Measurements from ENCODE around the gene EGLN1. TPM values are rescaled to one million over a fixed set of nuclear protein-coding genes. Genes with fewer than 3 reads are reported as not detected.
A peak's percentile ranks its signal among the peaks of the same experiment; 100 is the strongest.
"Not testable (repeated sequence)": the region's sequence is repeated elsewhere in the genome, so short reads cannot be mapped to it uniquely, and the experiment has no call there.

The EGLN1 gene
- total RNA-seq, 1 donor from 2014 or later = 91.3 TPM

DNA sequence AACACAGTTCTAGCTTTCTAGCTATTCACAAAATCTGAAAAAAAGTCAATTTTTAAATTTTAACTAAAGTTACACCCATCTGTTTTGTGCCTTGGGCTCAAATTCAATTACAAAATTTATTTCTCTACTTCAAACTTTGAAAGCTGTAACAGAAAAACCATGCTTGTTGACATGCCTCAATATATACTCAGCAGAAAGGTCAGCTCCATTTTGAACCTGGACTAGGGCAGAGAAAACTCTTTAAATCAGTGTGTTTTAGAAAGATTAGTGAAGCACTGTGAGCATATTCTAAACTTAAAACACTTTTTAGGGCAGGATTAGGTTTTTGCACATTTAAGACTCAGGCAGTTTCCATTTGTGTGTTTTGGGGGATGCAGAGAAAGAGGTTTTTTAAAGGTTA lies 49.6 kb downstream of the EGLN1 start:
- no peak for DNase-seq (ENCODE audit: low spot score in 2 of 2)
- FAIRE-seq = no peak

- DNase-seq (ENCODE audit: low spot score in 2 of 2) = no peak
- no peak for FAIRE-seq
Measured at GRCh38 chr1:231369282-231369681, 52.8 kb downstream of the EGLN1 start.

- DNase-seq (ENCODE audit: low spot score in 2 of 2) (no peak), FAIRE-seq (no peak)
Measured at GRCh38 chr1:231364192-231364591, 57.9 kb downstream of the EGLN1 start.

DNA sequence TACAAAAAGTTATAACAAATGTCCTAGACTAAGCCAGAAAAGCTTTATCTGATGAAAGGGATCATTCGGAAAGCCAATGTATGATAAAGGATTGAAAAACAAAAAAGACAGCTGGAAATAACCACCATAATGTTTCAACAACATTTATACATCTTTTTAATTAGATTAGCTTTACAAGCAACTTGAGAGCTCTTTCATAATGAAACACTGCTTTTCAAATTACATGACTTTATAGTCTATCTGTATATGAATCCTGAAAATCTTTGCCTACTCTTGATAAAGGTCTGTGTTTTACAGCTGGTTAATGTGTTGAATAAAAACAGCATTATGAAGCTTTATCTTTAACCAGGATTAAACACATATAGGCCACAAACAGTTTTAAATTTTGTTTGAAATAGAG lies 58.5 kb downstream of the EGLN1 start:
- DNase-seq (ENCODE audit: low spot score in 2 of 2) = no peak
- no peak for FAIRE-seq

DNA sequence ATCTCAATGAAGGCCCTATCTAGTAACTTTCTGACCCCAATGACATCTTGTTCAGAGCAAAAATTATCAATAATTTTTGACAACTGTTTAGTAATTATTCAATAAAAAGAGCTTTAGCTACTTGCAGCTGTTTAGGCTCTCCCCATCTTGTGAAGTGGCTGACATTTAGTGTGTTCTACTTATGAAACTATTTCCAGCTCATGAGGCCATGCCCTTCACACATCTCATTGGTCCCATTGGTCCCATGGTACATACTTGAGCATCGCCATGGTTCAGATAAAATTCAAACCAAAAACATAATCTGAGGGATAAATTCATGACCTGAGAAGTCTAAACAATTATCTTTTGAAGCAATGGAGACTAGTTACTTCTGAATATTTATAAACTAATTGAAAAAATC lies 59.8 kb downstream of the EGLN1 start:
- FAIRE-seq = no peak

DNA sequence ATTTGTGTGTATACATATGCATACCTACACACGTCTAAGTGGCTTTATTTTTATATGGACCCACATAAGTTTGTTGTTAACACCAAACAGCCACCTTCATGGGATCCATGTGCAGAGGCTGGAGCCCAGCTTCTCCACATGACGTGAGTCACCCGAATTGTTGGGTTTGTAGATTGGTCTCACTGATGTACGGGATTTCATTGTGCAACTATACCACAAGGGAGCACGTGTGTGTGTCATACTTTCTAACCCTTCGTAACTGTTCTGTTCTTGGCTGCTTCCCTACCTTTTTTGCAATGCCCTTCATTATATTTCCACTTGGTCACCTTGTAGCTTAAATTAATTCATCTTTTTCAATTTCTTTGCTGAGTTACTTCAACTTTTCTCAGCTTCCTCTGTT lies 63.0 kb downstream of the EGLN1 start:
- DNase-seq (ENCODE audit: low spot score in 2 of 2) = no peak
- no peak for FAIRE-seq

More for the DNA sequence above, 59.8 kb downstream of the EGLN1 start:
- DNase-seq (ENCODE audit: low spot score in 2 of 2) = no peak

GRCh38 chr1:231357831-231358354 lies 64.2 kb downstream of the EGLN1 start:
- FAIRE-seq = peak; percentile 91
- DNase-seq (ENCODE audit: low spot score in 2 of 2) = peak in 1 of 2 donors; percentile 58

DNA sequence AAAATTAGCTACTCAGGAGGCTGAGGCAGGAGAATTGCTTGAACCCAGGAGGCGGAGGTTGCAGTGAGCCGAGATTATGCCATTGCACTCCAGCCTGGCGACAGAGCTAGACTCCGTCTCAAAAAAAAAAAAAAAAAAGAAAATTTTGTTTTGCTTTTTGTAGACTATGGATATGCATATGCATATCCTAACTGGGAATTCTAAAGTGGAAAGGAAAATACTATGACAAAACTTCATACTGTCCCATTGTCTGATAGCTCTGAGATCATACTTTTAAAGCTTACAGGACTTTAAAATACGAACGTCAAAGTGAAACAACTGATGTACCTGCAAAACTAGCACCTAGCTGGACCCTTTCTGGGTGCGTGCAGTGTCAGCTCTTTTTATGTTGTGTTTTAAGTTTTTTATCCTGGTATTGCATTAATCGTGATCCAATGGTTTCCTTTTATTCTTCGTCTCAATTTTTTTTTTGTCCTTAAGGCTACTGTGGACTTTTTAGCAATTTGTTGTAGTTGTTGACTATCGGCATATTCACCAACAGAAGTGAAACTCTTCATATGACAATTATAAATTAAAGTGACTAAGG lies 64.8 kb downstream of the EGLN1 start:
- no peak for DNase-seq (ENCODE audit: low spot score in 2 of 2)
- FAIRE-seq = no peak

DNA sequence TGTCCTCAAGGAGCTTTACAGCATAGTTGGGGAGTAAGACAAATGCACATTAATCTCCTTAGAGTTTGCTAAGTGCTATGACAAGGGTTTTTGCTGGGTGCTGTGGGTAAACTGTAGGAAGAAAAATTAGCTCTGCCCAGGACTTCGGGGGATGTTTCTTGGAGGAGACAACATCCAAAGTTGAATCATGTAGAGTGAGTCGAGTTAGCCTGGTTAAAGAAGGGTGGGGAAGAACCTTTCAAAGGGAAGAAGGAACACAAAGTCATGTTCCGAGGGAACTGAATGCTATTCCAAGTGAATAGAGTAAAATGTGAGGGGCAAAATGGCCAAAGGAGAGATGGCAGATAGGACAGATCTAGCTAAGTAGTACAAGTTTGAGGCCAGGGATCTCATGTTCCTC lies 66.9 kb downstream of the EGLN1 start:
- no peak for FAIRE-seq
- DNase-seq (ENCODE audit: low spot score in 2 of 2) = no peak

GRCh38 chr1:231354330-231355020 lies 67.6 kb downstream of the EGLN1 start:
- DNase-seq (ENCODE audit: low spot score in 2 of 2) (no peak), FAIRE-seq (no peak)

DNA sequence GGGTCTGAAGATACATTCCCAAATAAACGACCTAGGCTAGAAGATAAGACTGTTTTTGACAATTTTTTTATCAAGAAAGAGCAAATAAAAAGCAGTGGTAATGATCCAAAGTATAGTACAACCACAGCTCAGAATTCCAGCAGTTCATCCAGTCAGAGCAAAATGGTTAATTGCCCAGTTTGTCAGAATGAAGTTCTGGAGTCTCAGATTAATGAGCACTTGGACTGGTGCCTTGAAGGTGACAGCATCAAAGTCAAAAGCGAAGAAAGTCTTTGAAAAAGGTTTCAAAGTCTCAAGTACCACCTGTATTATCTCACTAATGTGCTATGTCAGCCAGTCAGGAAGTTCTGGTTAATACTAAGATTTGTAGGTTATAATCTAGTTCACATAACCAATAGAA lies 69.0 kb downstream of the EGLN1 start:
- FAIRE-seq (no peak), DNase-seq (ENCODE audit: low spot score in 2 of 2) (no peak)

DNA sequence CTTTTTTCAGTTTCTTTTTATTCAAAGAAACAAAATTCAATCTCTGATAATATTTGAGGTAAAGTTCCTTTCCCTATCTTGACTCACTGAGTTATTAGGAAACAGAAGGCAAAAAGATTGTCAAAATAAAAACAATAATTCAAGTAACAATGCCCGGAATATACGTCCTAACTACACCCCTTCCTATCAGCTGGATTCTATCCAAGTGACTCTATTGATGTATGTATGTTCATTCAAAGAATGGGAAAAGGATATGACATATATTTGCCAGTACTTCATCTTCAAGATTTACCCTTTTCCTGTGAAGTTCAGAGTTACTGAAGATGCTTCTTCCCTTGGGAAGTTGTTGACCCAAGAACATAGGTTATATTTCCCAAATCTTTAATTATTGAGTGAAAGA lies 70.3 kb downstream of the EGLN1 start:
- no peak for FAIRE-seq
- no peak for DNase-seq (ENCODE audit: low spot score in 2 of 2)

- FAIRE-seq; DNase-seq (ENCODE audit: low spot score in 2 of 2): not testable (repeated sequence)
Measured at GRCh38 chr1:231348856-231349255, 73.2 kb downstream of the EGLN1 start.

GRCh38 chr1:231348442-231348841 lies 73.6 kb downstream of the EGLN1 start:
- DNase-seq (ENCODE audit: low spot score in 2 of 2) (no peak), FAIRE-seq (no peak)

DNA sequence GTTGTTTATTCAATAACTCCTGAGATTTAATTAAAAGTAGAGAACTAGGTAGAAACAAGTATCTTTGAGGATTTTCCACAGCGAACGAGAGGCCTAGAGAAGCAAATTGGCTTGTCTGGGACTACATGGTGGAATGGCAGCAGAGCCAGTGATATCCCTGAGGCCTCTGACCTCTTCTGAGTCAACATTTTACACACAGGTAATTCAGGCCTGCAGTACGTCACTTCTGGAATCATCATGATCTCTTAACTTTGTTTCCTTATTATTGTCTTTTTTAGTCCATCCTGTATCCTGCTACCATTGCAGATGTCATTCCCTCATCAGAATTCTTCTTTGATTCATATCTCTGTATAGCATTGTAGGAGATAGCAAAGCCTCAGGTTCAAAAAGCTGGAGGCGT lies 74.1 kb downstream of the EGLN1 start:
- DNase-seq (ENCODE audit: low spot score in 2 of 2) (no peak), FAIRE-seq (no peak)

DNA sequence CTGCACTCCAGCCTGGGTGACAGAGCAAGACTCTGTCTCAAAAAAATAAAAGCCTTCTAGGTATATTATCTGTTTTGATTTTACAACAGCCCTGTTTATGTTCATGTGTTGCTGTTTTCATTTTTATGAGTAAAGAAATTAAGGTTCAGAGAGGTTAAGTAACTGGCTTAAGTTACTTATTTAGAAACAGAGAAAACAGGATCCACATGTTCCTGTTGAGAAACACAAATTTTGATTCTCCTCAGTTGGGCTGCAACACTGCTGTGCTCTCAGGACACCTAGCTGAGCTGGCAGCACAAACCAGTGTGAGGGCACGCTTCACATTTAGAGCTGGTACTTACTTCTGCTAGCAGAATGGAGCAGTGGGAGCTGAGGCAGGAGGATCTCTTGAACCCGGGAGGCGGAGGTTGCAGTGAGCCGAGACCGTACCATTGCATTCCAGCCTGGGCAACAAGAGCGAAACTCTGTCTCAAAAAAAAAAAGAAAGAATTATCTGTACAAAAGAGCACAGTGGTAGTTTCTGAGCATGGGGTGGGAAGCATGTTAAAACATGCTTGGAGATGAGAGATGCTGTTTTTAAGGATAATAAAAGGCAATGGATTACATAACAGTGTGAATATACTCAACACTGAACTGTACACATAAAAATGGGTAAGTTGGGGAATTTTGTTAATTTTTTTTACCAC lies 81.6 kb downstream of the EGLN1 start:
- DNase-seq (ENCODE audit: low spot score in 2 of 2) (no peak), FAIRE-seq (no peak)

DNA sequence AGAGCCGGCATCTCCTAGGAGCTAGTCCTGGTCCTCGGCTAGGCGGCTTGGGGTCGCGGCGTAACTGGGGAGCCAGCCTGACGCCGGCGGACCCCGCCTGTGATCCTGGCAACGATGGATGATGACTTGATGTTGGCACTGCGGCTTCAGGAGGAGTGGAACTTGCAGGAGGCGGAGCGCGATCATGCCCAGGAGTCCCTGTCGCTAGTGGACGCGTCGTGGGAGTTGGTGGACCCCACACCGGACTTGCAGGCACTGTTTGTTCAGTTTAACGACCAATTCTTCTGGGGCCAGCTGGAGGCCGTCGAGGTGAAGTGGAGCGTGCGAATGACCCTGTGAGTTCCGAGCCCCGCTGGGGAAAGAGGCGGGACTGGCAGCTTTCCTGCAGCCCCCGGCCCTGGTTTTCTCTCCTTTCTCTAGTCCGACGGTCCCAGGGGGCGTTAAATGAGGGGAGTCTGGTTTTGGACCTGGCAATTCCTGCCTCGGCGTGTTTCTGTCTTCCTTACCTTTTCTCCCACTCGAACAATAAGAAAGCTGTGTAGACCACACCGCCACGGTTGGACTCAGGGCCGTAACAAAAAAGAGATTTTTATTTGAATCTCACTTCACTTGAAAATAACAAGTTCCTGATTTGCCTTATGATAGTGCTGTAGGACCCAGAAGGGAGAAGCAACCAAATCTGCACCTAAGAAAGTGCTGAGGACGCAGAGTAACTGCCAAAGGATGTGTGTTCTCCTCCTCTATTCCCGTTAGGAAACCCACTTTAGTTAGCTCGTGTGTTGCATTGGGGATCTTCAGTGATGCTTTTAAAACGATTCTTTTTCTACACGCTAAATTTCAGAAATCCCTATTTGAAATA lies 83.6 kb downstream of the EGLN1 start, which contains the start of gene SPRTN:
SPRTN (plus strand) TSS at position 24 of the 859 bp plus-strand sequence; CDS start at position 115, 91 bp downstream.
- FAIRE-seq (no peak), DNase-seq (ENCODE audit: low spot score in 2 of 2) (peak in 1 of 2 donors; percentile 87)

DNA sequence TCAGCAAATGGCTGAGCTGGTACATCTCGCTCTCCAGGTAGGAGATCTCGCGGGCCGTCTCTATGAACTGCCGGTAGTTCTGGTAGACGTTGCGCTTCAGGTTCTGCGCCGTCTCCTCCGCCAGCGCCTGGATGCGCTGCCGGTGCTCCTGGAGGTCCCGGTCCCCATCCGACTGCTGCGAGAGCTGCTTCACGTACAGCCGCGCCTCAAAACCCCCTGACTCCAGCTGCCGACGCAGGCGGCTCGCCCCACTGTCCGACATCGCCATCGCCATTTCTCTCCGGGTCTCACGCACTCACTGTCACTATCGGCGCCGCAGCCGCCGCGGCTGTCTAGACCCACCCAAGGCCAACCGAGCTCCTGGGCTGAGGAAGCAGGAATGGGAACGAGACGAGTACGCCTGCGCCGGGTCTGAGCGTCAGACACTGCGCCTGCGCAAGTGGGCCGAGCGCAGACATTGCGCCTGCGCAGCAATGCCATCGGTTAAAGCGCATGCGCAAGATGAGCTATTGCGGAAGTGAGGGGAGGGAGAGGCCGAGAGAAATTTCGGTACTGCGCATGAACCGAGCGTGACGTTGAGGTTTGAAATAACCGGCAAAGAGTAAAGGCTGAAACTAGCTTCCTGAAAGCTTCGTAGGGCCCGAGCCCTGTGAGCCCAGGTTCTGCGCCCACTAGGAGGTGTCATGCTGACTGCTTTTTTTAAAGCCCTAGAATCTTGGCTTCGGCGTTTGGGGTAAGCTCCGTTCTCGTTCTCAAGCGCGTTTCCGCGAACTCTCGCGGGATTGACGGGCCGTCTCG lies 84.4 kb downstream of the EGLN1 start, which contains the start of gene EXOC8:
EXOC8 (minus strand) TSS at position 381 of the 798 bp plus-strand sequence; CDS start at position 274, 107 bp downstream.
- no peak for FAIRE-seq
- DNase-seq (ENCODE audit: low spot score in 2 of 2) = peak; percentile 86 to 92

GRCh38 chr1:231337043-231337471 lies 85.0 kb downstream of the EGLN1 start:
- DNase-seq (ENCODE audit: low spot score in 2 of 2) = no peak
- FAIRE-seq = no peak

All from frontal cortex (tissue), 4 donors.